Osteoblast (primary cell): Measurements from ENCODE around the gene ZC3H12C. TPM values are rescaled to one million over a fixed set of nuclear protein-coding genes. Genes with fewer than 3 reads are reported as not detected.
A peak's percentile ranks its signal among the peaks of the same experiment; 100 is the strongest.

ENCODE experiments used
- DNase-seq: peaks from one replicate; pipeline ENCODE4 v3.0.0; 2011; ENCODE audit warnings: low spot score, mixed read lengths; ENCODE audit not compliant: insufficient read length; ENCODE audit errors: missing footprints
- H2AFZ ChIP-seq: 2 replicates; pipeline ENCODE4 v1.6.0; 2011; ENCODE audit warnings: mild to moderate bottlenecking, low read length
- H3K27ac ChIP-seq: 2 replicates; pipeline ENCODE4 v1.5.1; 2011; ENCODE audit warnings: mild to moderate bottlenecking, low read depth, low read length, moderate library complexity
- H3K27me3 ChIP-seq: 2 replicates; pipeline ENCODE4 v1.6.0; 2012; ENCODE audit warnings: mild to moderate bottlenecking, control low read depth, inconsistent platforms, low read length, moderate library complexity; ENCODE audit not compliant: insufficient read depth
- H3K36me3 ChIP-seq: 2 replicates; pipeline ENCODE4 v1.5.1; 2011; ENCODE audit warnings: mild to moderate bottlenecking, low read length, control low read depth, moderate library complexity; ENCODE audit not compliant: insufficient read depth
- H3K4me1 ChIP-seq: 2 replicates; pipeline ENCODE4 v1.5.1; 2011; ENCODE audit warnings: mild to moderate bottlenecking, low read length, control low read depth, moderate library complexity; ENCODE audit not compliant: insufficient read depth
- H3K4me2 ChIP-seq: 2 replicates; pipeline ENCODE4 v1.6.0; 2011; ENCODE audit warnings: mild to moderate bottlenecking, low read length; ENCODE audit not compliant: insufficient read depth
- H3K4me3 ChIP-seq: fragments of 200-600 bp; sonication (generic); 3 replicates; pipeline ENCODE4 v1.5.1; 2012; ENCODE audit warnings: mild to moderate bottlenecking, low read length, inconsistent platforms; ENCODE audit not compliant: insufficient read depth
- H3K79me2 ChIP-seq: 2 replicates; pipeline ENCODE4 v1.6.0; 2012; ENCODE audit warnings: mild to moderate bottlenecking, low read length, control low read depth, inconsistent platforms; ENCODE audit not compliant: insufficient read depth
- H3K9me3 ChIP-seq: 2 replicates; pipeline ENCODE4 v1.5.1; 2011; ENCODE audit warnings: low read depth, low read length, control low read depth
- H4K20me1 ChIP-seq: 2 replicates; pipeline ENCODE4 v1.6.0; 2012; ENCODE audit warnings: mild to moderate bottlenecking, low read length, control low read depth; ENCODE audit not compliant: insufficient read depth
- total RNA-seq: library from RNA; depleted of rRNA; stranded (reverse); fragments of >200 nt; gene quantifications from 2 replicates; pipeline ENCODE4 v1.2.3, GENCODE V29; 2012
- TF ChIP-seq, protein P1 (sequence below): IDR thresholded peaks from 2 replicates; pipeline ENCODE4 v1.5.1; 2011; ENCODE audit warnings: mild to moderate bottlenecking, low read depth, low read length, moderate library complexity; ENCODE audit errors: extremely low read depth

Gene ZC3H12C
- total RNA-seq, 1 donor: 10.5 TPM

DNA sequence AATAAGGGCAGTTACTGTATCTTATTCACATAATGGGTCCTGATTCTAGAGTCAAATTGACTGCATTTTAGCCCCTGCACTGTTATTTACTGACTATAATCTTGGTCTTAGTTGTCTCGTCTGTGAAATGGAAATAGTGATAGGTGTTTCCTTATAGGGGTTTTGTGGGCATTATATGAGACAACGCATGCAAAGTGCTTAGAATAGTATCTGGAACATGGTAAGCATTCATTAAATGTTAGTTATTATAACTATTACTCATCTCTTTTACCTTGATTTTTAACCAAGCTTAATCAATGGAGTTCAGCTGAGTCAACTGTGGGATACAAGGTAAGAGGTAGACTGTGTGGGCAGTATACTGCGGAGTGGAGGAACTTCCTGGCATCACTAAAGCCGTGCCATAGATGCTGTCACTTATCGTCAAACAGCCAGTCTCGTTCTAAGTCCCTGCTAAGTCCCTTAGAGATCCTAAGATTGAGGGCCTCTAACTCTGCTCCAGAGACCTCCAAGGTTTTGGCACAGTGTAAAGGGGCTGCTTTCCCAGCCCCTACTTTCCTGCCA, 2.6 kb upstream of the ZC3H12C start:
- H3K4me1 ChIP-seq: peaks cover 35% of the 10 kb centered on the region
- no peak for DNase-seq
- H3K9me3 ChIP-seq: no peaks in the 10 kb centered on the region
- no peak overlapping the region for H3K27ac ChIP-seq
- no peaks in the 10 kb centered on the region for H4K20me1 ChIP-seq
- no peak overlapping the region for H3K4me2 ChIP-seq
- no peak overlapping the region for H2AFZ ChIP-seq
- no peaks in the 10 kb centered on the region for H3K27me3 ChIP-seq
- no peaks in the 10 kb centered on the region for H3K36me3 ChIP-seq
- peaks cover 15% of the 10 kb centered on the region for H3K79me2 ChIP-seq
- TF ChIP-seq, protein P1, sequence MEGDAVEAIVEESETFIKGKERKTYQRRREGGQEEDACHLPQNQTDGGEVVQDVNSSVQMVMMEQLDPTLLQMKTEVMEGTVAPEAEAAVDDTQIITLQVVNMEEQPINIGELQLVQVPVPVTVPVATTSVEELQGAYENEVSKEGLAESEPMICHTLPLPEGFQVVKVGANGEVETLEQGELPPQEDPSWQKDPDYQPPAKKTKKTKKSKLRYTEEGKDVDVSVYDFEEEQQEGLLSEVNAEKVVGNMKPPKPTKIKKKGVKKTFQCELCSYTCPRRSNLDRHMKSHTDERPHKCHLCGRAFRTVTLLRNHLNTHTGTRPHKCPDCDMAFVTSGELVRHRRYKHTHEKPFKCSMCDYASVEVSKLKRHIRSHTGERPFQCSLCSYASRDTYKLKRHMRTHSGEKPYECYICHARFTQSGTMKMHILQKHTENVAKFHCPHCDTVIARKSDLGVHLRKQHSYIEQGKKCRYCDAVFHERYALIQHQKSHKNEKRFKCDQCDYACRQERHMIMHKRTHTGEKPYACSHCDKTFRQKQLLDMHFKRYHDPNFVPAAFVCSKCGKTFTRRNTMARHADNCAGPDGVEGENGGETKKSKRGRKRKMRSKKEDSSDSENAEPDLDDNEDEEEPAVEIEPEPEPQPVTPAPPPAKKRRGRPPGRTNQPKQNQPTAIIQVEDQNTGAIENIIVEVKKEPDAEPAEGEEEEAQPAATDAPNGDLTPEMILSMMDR: no peak
- H3K4me3 ChIP-seq: no peak overlapping the region

DNA sequence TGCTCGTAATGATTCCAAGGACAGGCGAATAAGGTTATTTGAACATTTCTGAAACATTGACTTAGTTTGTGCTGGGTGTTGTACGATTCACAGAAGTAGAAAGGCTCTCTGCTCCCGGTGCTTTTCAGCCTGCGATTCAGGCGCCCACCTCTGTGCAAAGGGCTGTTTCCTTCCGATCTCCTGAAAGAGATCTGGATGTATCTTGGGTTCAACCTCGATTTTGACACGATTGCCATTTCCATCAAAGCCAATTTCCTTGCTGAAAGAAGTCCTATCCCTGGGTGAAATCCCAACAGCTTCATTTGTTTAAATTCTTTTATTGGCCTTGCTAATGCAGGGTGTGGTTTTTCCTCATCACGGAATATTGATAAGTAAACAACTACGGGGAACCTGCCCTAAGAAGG, 1.1 kb upstream of the ZC3H12C start:
- H3K4me3 ChIP-seq: peak overlapping the region; percentile 82
- no peak for DNase-seq
- H3K36me3 ChIP-seq: no peaks in the 10 kb centered on the region
- peaks cover 33% of the 10 kb centered on the region for H3K4me1 ChIP-seq
- no peaks in the 10 kb centered on the region for H4K20me1 ChIP-seq
- no peaks in the 10 kb centered on the region for H3K27me3 ChIP-seq
- peak overlapping the region; percentile 92 for H3K4me2 ChIP-seq
- peak overlapping the region; percentile 91 for H2AFZ ChIP-seq
- peak overlapping the region; percentile 68 for H3K27ac ChIP-seq
- peaks cover 29% of the 10 kb centered on the region for H3K79me2 ChIP-seq
- TF ChIP-seq, protein P1: no peak
- no peaks in the 10 kb centered on the region for H3K9me3 ChIP-seq

DNA sequence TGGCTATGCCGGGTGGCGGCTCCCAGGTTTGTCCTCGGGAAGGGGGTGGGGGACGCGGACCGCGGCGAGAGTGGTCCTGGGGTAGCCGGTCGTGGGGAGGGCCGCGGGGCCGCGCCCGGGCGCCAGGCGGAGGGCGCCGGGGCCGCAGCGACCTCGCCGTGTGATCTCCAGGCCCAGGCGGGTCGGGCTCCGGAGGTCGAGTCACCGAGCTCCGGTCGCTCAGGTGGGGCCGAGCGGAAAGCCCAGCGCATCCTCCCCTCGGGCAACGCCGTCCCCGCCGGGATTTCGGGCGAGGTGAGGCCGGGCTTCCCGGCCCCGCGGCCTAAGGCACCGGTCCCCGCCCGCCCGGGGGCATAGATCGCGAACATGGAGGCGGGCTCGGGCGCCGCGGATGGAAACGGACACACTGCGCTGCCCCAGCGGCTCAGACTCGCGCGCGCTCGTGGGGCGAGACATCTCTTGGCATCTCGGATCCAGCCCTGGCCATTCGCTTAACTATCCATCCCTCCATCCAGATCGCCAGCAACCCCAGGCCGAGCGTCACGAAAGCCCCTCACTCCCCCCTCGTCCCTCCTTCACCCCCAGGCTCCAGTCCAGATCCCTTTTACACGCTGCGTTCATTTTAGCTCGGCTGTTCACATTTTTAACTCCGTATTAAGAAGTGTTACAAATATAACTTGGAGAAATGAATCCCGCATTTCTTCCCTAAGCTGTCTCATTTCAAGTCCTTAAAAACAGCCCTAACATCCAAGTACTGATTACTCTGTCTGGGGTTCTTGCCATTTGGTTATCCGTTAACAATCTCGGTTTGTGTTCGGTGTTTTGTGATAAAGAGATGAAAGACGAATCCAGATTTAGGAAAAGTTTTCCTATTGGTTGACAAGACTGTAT, 460 bp downstream of the ZC3H12C start:
- peak overlapping the region; percentile 94 for H2AFZ ChIP-seq
- peak; percentile 76 for DNase-seq
- TF ChIP-seq, protein P1: no peak
- no peaks in the 10 kb centered on the region for H3K9me3 ChIP-seq
- peak overlapping the region; percentile 90 for H3K27ac ChIP-seq
- H3K79me2 ChIP-seq: peaks cover 43% of the 10 kb centered on the region
- no peaks in the 10 kb centered on the region for H3K27me3 ChIP-seq
- H3K4me2 ChIP-seq: peak overlapping the region; percentile 85
- H3K36me3 ChIP-seq: no peaks in the 10 kb centered on the region
- H4K20me1 ChIP-seq: no peaks in the 10 kb centered on the region
- H3K4me1 ChIP-seq: peaks cover 23% of the 10 kb centered on the region
- H3K4me3 ChIP-seq: peak overlapping the region; percentile 82
